ENCODE data around the gene ERP29.

DNA sequence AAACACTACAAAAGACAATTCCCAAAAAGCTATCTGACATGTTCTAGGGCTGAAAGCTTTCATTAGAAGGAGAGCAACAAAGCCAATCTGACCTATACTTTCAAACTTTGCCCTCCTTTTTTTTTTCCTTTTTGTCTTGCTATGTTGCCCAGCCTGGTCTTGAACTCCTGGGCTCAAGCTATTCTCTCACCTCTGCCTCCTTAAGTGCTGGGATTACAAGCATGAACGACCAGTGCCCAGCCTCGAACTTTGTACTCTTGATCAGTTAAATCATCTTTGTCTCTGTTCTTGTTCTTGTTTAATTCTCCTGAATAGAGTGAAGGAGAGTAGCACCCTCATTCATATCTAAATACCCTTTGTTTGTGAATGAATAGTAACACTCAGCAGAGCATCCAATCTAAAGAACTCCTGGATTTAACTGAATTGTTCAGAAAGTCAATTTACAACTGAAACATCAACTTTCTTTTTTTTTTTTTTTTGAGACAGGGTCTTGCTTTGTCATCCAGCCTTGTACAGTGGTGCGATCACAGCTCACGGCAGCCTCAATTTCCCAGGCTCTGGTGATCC is 22.1 kb downstream of the ERP29 start:
- TF ChIP-seq POLR2AphosphoS5 (IDR thresholded peaks at IDR 0.05; ENCODE audit: low read depth, low read length) (no peak), POLR2A (IDR thresholded peaks at IDR 0.05; ENCODE audit: low read depth, low read length) (no peak)

All from GM12892 (cell line).